CD4-positive, CD25-positive, alpha-beta regulatory T cell (primary cell): ENCODE measurements around the gene PHACTR1. TPM values are rescaled to one million over a fixed set of nuclear protein-coding genes. Genes with fewer than 3 reads are reported as not detected.

Experiments used
- ATAC-seq, 2 donors: fragments of 150-1000 bp; cut with Tn5 transposase; one replicate each; pipeline ENCODE4 v1.10.0; 2021; ENCODE audit warnings: low read depth in 2 of 2, moderate number of reproducible peaks in 2 of 2, moderate library complexity in 1 of 2
- DNase-seq, 3 donors: peaks; one replicate each; pipeline versions ENCODE4 v3.0.0 to v3.0.0-alpha.2; 2012 to 2022; ENCODE audit warnings: mixed read lengths in 1 of 3
- H3K27ac ChIP-seq: one replicate; pipeline ENCODE4 v1.7.0; 2013; ENCODE audit warnings: mild to moderate bottlenecking, low read length; ENCODE audit not compliant: insufficient read depth, poor library complexity, severe bottlenecking
- H3K27me3 ChIP-seq: one replicate; pipeline ENCODE4 v1.7.0; 2013; ENCODE audit warnings: low read length; ENCODE audit not compliant: control insufficient read depth, insufficient read depth
- H3K36me3 ChIP-seq: one replicate; pipeline ENCODE4 v1.7.0; 2013; ENCODE audit warnings: mild to moderate bottlenecking, low read length, moderate library complexity; ENCODE audit not compliant: control insufficient read depth, insufficient read depth
- H3K4me1 ChIP-seq: 2 replicates; pipeline ENCODE4 v1.7.0; 2013; ENCODE audit warnings: mild to moderate bottlenecking, low read length; ENCODE audit not compliant: insufficient read depth, control insufficient read depth, poor library complexity, severe bottlenecking
- H3K4me3 ChIP-seq: one replicate; pipeline ENCODE4 v1.7.0; 2013; ENCODE audit warnings: low read depth, mild to moderate bottlenecking, low read length, moderate library complexity
- H3K9me3 ChIP-seq, 2 experiments: 1 replicate in 1 of 2; 2 replicates in 1 of 2; pipeline ENCODE4 v1.7.0; 2013; ENCODE audit warnings: low read length in 2 of 2, mild to moderate bottlenecking in 1 of 2, moderate library complexity in 1 of 2; ENCODE audit not compliant: control insufficient read depth in 2 of 2
- H3K27ac Mint-ChIP-seq, 3 donors: one replicate each; pipeline ENCODE4 v1.8.0; 2020 to 2022; ENCODE audit warnings: mild to moderate bottlenecking in 3 of 3, mixed read lengths in 3 of 3, moderate library complexity in 2 of 3
- H3K27me3 Mint-ChIP-seq: one replicate; pipeline ENCODE4 v1.8.0; 2022; ENCODE audit warnings: mild to moderate bottlenecking, mixed read lengths
- H3K36me3 Mint-ChIP-seq: one replicate; pipeline ENCODE4 v1.8.0; 2020; ENCODE audit warnings: mixed read lengths
- H3K4me1 Mint-ChIP-seq, 4 donors: one replicate each; pipeline ENCODE4 v1.8.0; 2020 to 2022; ENCODE audit warnings: mixed read lengths in 4 of 4, mild to moderate bottlenecking in 1 of 4
- H3K4me3 Mint-ChIP-seq, 4 donors: one replicate each; pipeline ENCODE4 v1.8.0; 2020 to 2022; ENCODE audit warnings: mild to moderate bottlenecking in 4 of 4, mixed read lengths in 4 of 4, moderate library complexity in 3 of 4
- H3K9me3 Mint-ChIP-seq, 7 donors: one replicate each; pipeline ENCODE4 v1.8.0; 2020 to 2022; ENCODE audit warnings: mixed read lengths in 7 of 7, mild to moderate bottlenecking in 3 of 7, moderate library complexity in 2 of 7
- polyA plus RNA-seq, 4 donors: library from polyadenylated mRNA; unstranded; fragments of 300-500 nt; fragmentation: Illumina TruSeq; gene quantifications; one replicate each; pipeline ENCODE4 v1.2.3, GENCODE V29; 2021
- total RNA-seq: library from RNA; stranded (reverse); gene quantifications from one replicate; pipeline ENCODE4 v1.2.3, GENCODE V29; 2022

The PHACTR1 gene
- total and polyA plus RNA-seq, 5 donors from 2014 or later: 0.28 to 1.6 (median 0.38) TPM

DNA sequence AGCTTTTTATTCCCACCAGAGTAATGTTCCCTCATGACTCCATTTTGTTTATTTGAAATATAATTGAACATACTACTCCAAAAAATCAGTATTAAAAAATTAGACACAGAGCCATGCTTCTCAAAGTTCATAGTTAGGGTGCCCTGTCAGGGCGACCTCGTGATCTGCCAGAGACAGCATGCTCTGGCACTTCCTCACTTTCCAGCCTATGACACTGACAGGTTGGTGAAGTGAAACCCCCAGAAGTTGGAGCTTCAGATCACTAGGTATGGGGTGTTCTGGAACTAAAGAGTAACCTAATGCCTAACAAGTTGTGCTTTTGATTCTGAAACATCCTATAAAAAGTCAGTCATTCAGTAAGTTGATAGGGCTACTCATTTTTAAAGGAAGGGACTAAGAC is 518.8 kb downstream of the PHACTR1 start:
- H3K4me1 Mint-ChIP-seq: no peaks in the 10 kb centered on the region
- peaks cover 0 to 1% (median 0%) of the 10 kb centered on the region in 7 donors for H3K9me3 Mint-ChIP-seq
- no peak overlapping the region for H3K4me3 ChIP-seq
- no peak overlapping the region for H3K27ac Mint-ChIP-seq
- no peaks in the 10 kb centered on the region for H3K4me1 ChIP-seq
- H3K27me3 ChIP-seq: no peaks in the 10 kb centered on the region
- DNase-seq (no peak), ATAC-seq (no peak)
- H3K9me3 ChIP-seq: no peaks in the 10 kb centered on the region
- no peaks in the 10 kb centered on the region for H3K36me3 Mint-ChIP-seq
- H3K27ac ChIP-seq: no peak overlapping the region
- peaks cover 8% of the 10 kb centered on the region for H3K27me3 Mint-ChIP-seq
- no peak overlapping the region for H3K4me3 Mint-ChIP-seq
- no peaks in the 10 kb centered on the region for H3K36me3 ChIP-seq

DNA sequence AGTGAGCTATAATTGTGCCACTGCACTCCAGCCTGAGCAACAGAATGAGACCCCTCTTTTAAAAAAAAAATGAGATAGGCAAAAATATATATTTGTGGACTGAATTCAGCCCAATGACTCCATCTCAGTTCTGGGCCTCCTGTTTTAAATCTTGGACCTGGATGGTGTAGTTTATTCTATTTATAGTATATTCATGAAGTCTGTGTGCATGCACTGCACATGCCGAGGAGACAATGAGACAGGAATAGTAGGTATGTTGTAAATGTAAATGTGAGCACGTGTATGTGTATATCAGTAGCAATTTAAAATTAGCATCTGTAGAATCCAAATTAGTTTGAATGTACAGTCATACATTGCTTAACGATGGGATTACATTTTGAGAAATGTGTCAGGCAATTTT is 520.8 kb downstream of the PHACTR1 start:
- no peak for DNase-seq
- peaks cover 0 to 1% (median 0%) of the 10 kb centered on the region in 7 donors for H3K9me3 Mint-ChIP-seq
- no peak overlapping the region for H3K4me3 Mint-ChIP-seq
- no peak for ATAC-seq
- H3K27ac Mint-ChIP-seq: no peak overlapping the region
- H3K4me1 Mint-ChIP-seq: no peaks in the 10 kb centered on the region
- H3K4me1 ChIP-seq: no peaks in the 10 kb centered on the region
- H3K27ac ChIP-seq: no peak overlapping the region
- no peaks in the 10 kb centered on the region for H3K9me3 ChIP-seq
- no peak overlapping the region for H3K4me3 ChIP-seq
- no peaks in the 10 kb centered on the region for H3K36me3 ChIP-seq
- no peaks in the 10 kb centered on the region for H3K36me3 Mint-ChIP-seq
- H3K27me3 ChIP-seq: no peaks in the 10 kb centered on the region
- peaks cover 4% of the 10 kb centered on the region for H3K27me3 Mint-ChIP-seq

DNA sequence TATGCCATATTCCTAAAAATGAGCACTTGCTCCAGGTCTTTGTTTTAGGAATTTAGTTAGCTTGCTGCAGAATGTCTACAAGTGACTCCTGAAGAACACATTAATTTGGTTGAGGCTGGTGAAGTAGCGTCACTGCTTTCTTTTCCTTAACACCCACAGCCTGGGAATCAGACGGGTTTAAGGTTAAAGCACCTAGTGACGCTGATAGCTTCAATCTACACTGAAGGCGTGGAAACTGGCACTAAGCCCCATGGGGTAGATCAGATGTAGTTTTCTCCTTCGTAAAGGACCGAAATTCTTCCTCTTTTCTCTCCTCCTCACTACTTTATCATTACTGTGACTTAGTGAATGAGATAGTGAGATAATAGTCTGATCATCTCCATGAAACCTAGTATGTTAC is 521.5 kb downstream of the PHACTR1 start:
- Histone ChIP-seq H3K4me1 (no peaks in the 10 kb centered on the region), H3K9me3 (no peaks in the 10 kb centered on the region), H3K27me3 (no peaks in the 10 kb centered on the region), H3K36me3 (no peaks in the 10 kb centered on the region), H3K4me3 (no peak overlapping the region), H3K27ac (no peak overlapping the region)
- no peaks in the 10 kb centered on the region for H3K36me3 Mint-ChIP-seq
- H3K27me3 Mint-ChIP-seq: peaks cover 4% of the 10 kb centered on the region
- no peak for DNase-seq
- H3K27ac Mint-ChIP-seq: no peak overlapping the region
- ATAC-seq: no peak
- no peaks in the 10 kb centered on the region for H3K4me1 Mint-ChIP-seq
- peaks cover 0 to 1% (median 0%) of the 10 kb centered on the region in 7 donors for H3K9me3 Mint-ChIP-seq
- H3K4me3 Mint-ChIP-seq: no peak overlapping the region

DNA sequence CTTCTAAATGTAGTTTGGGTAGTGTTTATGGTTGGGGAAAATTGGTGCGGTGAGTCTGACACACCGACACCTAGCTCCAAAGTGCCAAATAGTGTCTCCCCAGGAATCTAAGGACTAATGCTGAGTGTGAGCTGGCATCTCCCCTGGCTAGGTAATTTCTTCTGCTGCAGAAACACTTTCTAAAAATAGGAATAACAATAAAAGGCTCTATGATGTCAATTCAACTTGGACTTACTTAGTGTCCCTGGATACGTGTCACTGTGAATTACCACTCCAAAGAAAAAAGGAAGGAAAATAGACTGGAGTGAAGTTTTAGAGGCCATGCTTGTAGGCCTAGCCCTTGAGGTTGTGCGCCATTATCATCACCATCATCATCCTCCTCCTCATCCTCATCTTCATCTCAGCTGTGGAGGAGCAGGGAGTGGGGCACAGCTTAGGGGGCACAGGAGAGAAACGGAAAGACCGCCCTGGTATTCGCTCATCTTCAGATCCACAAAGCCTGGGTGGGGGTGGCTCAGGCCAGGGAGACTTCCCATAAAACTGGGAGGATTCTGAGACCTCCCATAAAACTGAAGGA is 522.2 kb downstream of the PHACTR1 start:
- H3K4me3 Mint-ChIP-seq: no peak overlapping the region
- DNase-seq: no peak

DNA sequence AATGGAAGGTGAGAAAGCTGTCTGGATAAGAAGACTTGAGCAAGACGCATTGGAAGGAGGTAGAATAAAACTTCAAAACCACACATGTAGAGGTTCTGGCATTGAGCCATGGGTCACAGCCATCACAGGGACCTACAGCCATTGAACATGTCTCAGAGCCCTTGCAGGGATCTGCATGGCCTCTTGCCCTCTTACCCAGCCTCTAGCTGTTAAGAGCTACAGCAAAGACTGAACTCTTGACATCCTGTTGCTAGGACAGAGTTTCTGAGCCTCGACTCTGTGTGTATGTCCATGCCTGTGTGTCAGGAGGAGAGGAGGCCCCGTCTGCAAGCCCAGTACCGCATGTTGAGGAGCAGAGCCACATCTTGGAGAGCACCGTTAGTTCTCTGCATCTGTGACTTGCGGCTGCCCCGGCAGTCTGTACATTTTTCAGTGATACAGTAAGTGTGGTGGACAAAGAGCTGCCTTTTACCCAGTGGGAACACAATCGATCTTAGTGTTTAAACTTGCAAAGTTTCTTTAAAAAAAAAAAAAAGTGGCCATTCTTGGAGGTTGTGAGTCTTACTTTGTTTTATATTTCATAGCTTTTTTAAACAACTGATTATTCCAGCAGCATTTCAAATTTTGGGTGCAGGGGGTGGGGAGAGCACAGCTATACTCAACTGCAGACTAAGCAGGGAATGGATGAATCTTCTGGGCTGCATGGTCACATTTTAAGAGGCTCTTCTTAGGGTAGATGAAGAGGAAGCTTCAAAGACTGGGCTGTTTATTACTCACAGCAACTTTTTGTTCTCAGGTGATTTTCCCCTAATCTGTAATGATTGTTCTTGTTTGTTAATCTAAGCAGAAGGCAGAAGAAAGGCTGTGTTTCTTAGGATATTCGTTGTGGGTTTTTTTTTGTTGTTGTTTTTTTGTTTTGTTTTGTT is 523.2 kb downstream of the PHACTR1 start:
- DNase-seq (no peak), ATAC-seq (no peak)
- peaks cover 4% of the 10 kb centered on the region for H3K27me3 Mint-ChIP-seq

More for the DNA sequence above, 522.2 kb downstream of the PHACTR1 start:
- Histone ChIP-seq H3K27ac (no peak overlapping the region), H3K27me3 (no peaks in the 10 kb centered on the region), H3K4me3 (no peak overlapping the region), H3K4me1 (no peaks in the 10 kb centered on the region), H3K36me3 (no peaks in the 10 kb centered on the region), H3K9me3 (peaks cover 0 to 3% of the 10 kb centered on the region in 2 experiments)
- ATAC-seq: no peak
- Mint-ChIP-seq H3K27me3 (peaks cover 4% of the 10 kb centered on the region), H3K9me3 (peaks cover 0 to 1% (median 0%) of the 10 kb centered on the region in 7 donors), H3K36me3 (no peaks in the 10 kb centered on the region), H3K4me1 (no peaks in the 10 kb centered on the region), H3K27ac (no peak overlapping the region)

DNA sequence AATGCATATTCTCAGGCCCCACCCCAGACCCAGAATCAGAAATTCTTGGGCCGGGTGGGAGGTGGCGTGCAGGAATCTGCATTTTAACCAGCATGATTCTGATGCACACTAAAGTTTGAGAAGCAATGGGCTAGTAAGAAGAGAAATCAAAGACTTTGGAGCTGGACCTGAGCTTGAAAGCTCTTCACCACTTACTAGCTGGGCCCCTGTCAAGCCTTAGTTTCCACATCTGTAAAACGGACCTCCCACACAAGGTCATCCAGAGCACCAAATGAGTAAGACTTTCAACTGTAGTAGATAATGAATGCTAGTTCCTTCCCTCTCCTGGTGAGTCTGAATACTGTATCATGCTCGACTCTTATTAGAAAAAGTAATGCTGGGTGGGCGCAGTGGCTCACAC is 524.8 kb downstream of the PHACTR1 start:
- no peak overlapping the region for H3K27ac Mint-ChIP-seq

More for the DNA sequence above, 523.2 kb downstream of the PHACTR1 start:
- Mint-ChIP-seq H3K36me3 (no peaks in the 10 kb centered on the region), H3K4me1 (no peaks in the 10 kb centered on the region), H3K9me3 (peaks cover 0 to 3% (median 0%) of the 10 kb centered on the region in 7 donors), H3K27ac (peak overlapping the region in 1 of 3 donors; percentile 3), H3K4me3 (no peak overlapping the region)
- no peaks in the 10 kb centered on the region for H3K36me3 ChIP-seq
- no peak overlapping the region for H3K27ac ChIP-seq
- no peaks in the 10 kb centered on the region for H3K27me3 ChIP-seq
- no peak overlapping the region for H3K4me3 ChIP-seq
- peaks cover 0 to 3% of the 10 kb centered on the region in 2 experiments for H3K9me3 ChIP-seq
- H3K4me1 ChIP-seq: no peaks in the 10 kb centered on the region

DNA sequence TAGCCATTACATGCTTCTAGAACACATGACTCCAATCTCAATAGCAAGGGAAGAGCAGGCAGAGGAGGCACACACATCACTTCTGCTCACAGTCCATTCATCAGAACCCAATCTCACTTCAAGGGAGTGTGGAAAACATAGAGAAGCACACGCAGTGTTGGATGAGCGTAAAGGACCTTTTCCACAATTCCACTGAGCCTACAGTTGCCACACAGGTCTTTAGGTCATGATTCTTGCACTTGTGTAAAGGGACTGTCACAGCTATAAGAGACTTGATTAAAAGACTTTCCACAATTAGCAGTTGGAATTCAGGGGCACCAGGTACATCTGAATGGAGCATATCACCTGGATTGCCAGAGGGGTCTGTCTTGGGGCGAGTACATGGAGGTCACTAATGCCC is 525.6 kb downstream of the PHACTR1 start:
- no peaks in the 10 kb centered on the region for H3K27me3 ChIP-seq
- H3K4me3 Mint-ChIP-seq: no peak overlapping the region
- H3K27ac Mint-ChIP-seq: no peak overlapping the region

More for the DNA sequence above, 524.8 kb downstream of the PHACTR1 start:
- H3K9me3 Mint-ChIP-seq: peaks cover 0 to 5% (median 3%) of the 10 kb centered on the region in 7 donors
- ATAC-seq (no peak), DNase-seq (no peak)
- no peaks in the 10 kb centered on the region for H3K4me1 Mint-ChIP-seq
- Histone ChIP-seq H3K36me3 (no peaks in the 10 kb centered on the region), H3K4me1 (no peaks in the 10 kb centered on the region), H3K27ac (no peak overlapping the region), H3K9me3 (peaks cover 0 to 3% of the 10 kb centered on the region in 2 experiments), H3K27me3 (no peaks in the 10 kb centered on the region), H3K4me3 (no peak overlapping the region)
- no peak overlapping the region for H3K4me3 Mint-ChIP-seq
- peaks cover 6% of the 10 kb centered on the region for H3K27me3 Mint-ChIP-seq
- no peaks in the 10 kb centered on the region for H3K36me3 Mint-ChIP-seq

More for the DNA sequence above, 525.6 kb downstream of the PHACTR1 start:
- Histone ChIP-seq H3K4me3 (no peak overlapping the region), H3K9me3 (peaks cover 0 to 3% of the 10 kb centered on the region in 2 experiments), H3K36me3 (no peaks in the 10 kb centered on the region), H3K27ac (no peak overlapping the region), H3K4me1 (no peaks in the 10 kb centered on the region)
- Mint-ChIP-seq H3K27me3 (peaks cover 8% of the 10 kb centered on the region), H3K9me3 (peaks cover 0 to 5% (median 3%) of the 10 kb centered on the region in 7 donors), H3K4me1 (no peaks in the 10 kb centered on the region), H3K36me3 (no peaks in the 10 kb centered on the region)
- DNase-seq (no peak), ATAC-seq (no peak)
